ENCODE results near the gene MAPT.

The MAPT gene

DNA sequence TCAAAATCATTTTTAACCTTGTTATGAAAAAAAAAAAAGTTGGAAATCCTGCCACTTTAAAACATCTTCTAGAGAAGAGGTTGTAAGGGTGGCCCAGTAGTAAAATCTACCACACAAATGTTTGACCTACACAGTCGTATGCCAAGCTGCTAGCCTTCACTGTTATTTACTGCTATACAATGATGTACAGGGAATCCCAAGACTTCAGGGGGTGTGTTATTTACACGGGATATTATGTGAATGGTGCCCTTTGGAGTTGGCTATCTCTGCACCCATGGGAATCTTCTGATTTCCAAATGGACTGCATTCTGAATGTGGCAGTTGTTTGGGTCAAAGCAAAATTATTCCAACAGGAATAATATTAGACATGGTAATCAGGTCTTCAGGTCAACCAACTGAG is 150.6 kb downstream of the MAPT start:
- H3K79me2 ChIP-seq (ENCODE audit: insufficient read depth, low read length), result peaks cover 24% of the 10 kb centered on the region; the same call in 1 of the 2 replicates
- no peak overlapping the region for H3K27ac ChIP-seq (ENCODE audit: low read length)
- no peak overlapping the region for H3K9ac ChIP-seq (ENCODE audit: low read depth, low read length)
- no peak overlapping the region for H3K4me2 ChIP-seq (ENCODE audit: insufficient read depth, low read length)
- no peaks in the 10 kb centered on the region for H3K9me3 ChIP-seq (ENCODE audit: insufficient read depth, low read length, severe bottlenecking)
- H3K4me3 ChIP-seq (ENCODE audit: low read depth in 1 of 2, low read length in 2 of 2), result no peak overlapping the region
- DNase-seq (no peak), ATAC-seq (ENCODE audit: insufficient read depth, low read depth) (no peak)
- peaks cover 96% of the 10 kb centered on the region for H3K36me3 ChIP-seq (ENCODE audit: insufficient read depth, low read length)
- TF ChIP-seq, protein P1, sequence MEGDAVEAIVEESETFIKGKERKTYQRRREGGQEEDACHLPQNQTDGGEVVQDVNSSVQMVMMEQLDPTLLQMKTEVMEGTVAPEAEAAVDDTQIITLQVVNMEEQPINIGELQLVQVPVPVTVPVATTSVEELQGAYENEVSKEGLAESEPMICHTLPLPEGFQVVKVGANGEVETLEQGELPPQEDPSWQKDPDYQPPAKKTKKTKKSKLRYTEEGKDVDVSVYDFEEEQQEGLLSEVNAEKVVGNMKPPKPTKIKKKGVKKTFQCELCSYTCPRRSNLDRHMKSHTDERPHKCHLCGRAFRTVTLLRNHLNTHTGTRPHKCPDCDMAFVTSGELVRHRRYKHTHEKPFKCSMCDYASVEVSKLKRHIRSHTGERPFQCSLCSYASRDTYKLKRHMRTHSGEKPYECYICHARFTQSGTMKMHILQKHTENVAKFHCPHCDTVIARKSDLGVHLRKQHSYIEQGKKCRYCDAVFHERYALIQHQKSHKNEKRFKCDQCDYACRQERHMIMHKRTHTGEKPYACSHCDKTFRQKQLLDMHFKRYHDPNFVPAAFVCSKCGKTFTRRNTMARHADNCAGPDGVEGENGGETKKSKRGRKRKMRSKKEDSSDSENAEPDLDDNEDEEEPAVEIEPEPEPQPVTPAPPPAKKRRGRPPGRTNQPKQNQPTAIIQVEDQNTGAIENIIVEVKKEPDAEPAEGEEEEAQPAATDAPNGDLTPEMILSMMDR (IDR thresholded peaks at IDR 0.05; ENCODE audit: borderline replicate concordance, extremely low read depth, low read length, poor library complexity, severe bottlenecking), result no peak
- no peaks in the 10 kb centered on the region for H3K27me3 ChIP-seq (ENCODE audit: insufficient read depth, low read length, poor library complexity)
- H2AFZ ChIP-seq (ENCODE audit: low read depth, low read length), result no peak overlapping the region
- peaks cover 7% of the 10 kb centered on the region; the same call in 1 of the 2 replicates for H4K20me1 ChIP-seq (ENCODE audit: insufficient read depth, low read length)
- H3K4me1 ChIP-seq (ENCODE audit: insufficient read depth, low read length), result no peaks in the 10 kb centered on the region

DNA sequence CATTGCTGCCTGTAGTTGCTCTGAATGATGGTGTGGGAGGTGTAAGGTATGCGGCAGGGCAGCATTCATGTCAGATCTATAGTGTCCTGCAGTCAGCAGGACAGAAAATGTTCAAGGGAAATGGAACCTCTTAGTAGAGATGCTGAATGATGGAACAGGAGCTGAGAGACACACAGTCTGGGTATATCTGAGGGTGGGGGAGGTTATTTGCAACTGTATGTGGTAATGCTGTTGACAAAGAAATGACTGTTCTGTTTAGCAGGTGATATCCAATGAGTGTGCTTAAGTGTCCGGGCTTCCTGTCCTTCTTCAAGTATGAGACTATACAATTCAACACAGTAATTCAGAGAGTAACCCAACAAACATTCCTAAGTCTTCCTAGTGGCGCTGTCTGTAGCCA is 151.3 kb downstream of the MAPT start:
- Histone ChIP-seq H4K20me1 (ENCODE audit: insufficient read depth, low read length) (peaks cover 10% of the 10 kb centered on the region; the same call in 1 of the 2 replicates), H3K4me3 (ENCODE audit: low read depth in 1 of 2, low read length in 2 of 2) (no peak overlapping the region), H3K9ac (ENCODE audit: low read depth, low read length) (no peak overlapping the region), H3K4me2 (ENCODE audit: insufficient read depth, low read length) (no peak overlapping the region), H3K27me3 (ENCODE audit: insufficient read depth, low read length, poor library complexity) (no peaks in the 10 kb centered on the region), H2AFZ (ENCODE audit: low read depth, low read length) (no peak overlapping the region), H3K79me2 (ENCODE audit: insufficient read depth, low read length) (peaks cover 29% of the 10 kb centered on the region; the same call in 1 of the 2 replicates), H3K9me3 (ENCODE audit: insufficient read depth, low read length, severe bottlenecking) (no peaks in the 10 kb centered on the region), H3K4me1 (ENCODE audit: insufficient read depth, low read length) (no peaks in the 10 kb centered on the region), H3K36me3 (ENCODE audit: insufficient read depth, low read length) (peaks cover 96% of the 10 kb centered on the region), H3K27ac (ENCODE audit: low read length) (no peak overlapping the region)
- ATAC-seq (ENCODE audit: insufficient read depth, low read depth) (no peak), DNase-seq (no peak)
- TF ChIP-seq EZH2 (IDR thresholded peaks at IDR 0.05; ENCODE audit: borderline replicate concordance, low read depth, low read length, severe bottlenecking), result no peak

DNA sequence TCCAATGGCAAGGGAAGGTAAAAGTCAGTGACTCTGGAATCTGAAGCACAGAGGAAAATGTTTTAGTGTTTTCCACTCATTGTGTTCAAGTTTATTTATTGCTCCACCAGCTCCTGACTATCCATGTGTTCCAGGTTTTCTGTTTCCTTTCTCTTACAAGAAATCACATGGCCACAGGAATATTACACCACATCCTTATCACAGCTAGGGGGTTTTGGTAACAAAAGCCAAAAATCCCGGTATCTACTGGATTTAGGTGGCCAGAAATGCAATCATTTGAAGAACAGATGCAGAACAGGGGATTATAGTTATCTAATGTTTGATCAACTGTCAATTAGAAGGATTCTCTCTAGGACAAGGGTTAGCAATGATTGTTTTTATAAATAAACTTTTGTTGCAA is 152.6 kb downstream of the MAPT start:
- H3K4me1 ChIP-seq (ENCODE audit: insufficient read depth, low read length), result no peaks in the 10 kb centered on the region
- ATAC-seq (ENCODE audit: insufficient read depth, low read depth) (no peak), DNase-seq (no peak)
- no peak for TF ChIP-seq EZH2 (IDR thresholded peaks at IDR 0.05; ENCODE audit: borderline replicate concordance, low read depth, low read length, severe bottlenecking)
- TF ChIP-seq, protein P1 (IDR thresholded peaks at IDR 0.05; ENCODE audit: borderline replicate concordance, extremely low read depth, low read length, poor library complexity, severe bottlenecking), result no peak
- H4K20me1 ChIP-seq (ENCODE audit: insufficient read depth, low read length), result peaks cover 13% of the 10 kb centered on the region
- no peak overlapping the region for H2AFZ ChIP-seq (ENCODE audit: low read depth, low read length)
- no peaks in the 10 kb centered on the region for H3K27me3 ChIP-seq (ENCODE audit: insufficient read depth, low read length, poor library complexity)
- no peak overlapping the region for H3K27ac ChIP-seq (ENCODE audit: low read length)
- H3K4me3 ChIP-seq (ENCODE audit: low read depth in 1 of 2, low read length in 2 of 2), result no peak overlapping the region
- no peak overlapping the region for H3K9ac ChIP-seq (ENCODE audit: low read depth, low read length)
- H3K4me2 ChIP-seq (ENCODE audit: insufficient read depth, low read length), result no peak overlapping the region
- H3K36me3 ChIP-seq (ENCODE audit: insufficient read depth, low read length), result peaks cover 97% of the 10 kb centered on the region
- peaks cover 37% of the 10 kb centered on the region; the same call in 1 of the 2 replicates for H3K79me2 ChIP-seq (ENCODE audit: insufficient read depth, low read length)
- no peaks in the 10 kb centered on the region for H3K9me3 ChIP-seq (ENCODE audit: insufficient read depth, low read length, severe bottlenecking)

- no peak for ATAC-seq (ENCODE audit: insufficient read depth, low read depth)
- Histone ChIP-seq H3K36me3 (ENCODE audit: insufficient read depth, low read length) (peaks cover 97% of the 10 kb centered on the region), H4K20me1 (ENCODE audit: insufficient read depth, low read length) (peaks cover 16% of the 10 kb centered on the region)
Measured at GRCh38 chr17:46047398-46047797, 153.0 kb downstream of the MAPT start.

More at GRCh38 chr17:46047398-46047797, 153.0 kb downstream of the MAPT start:
- no peak overlapping the region for H3K4me2 ChIP-seq (ENCODE audit: insufficient read depth, low read length)
- TF ChIP-seq EZH2 (IDR thresholded peaks at IDR 0.05; ENCODE audit: borderline replicate concordance, low read depth, low read length, severe bottlenecking), result no peak
- TF ChIP-seq, protein P1 (IDR thresholded peaks at IDR 0.05; ENCODE audit: borderline replicate concordance, extremely low read depth, low read length, poor library complexity, severe bottlenecking), result no peak
- H3K27me3 ChIP-seq (ENCODE audit: insufficient read depth, low read length, poor library complexity), result no peaks in the 10 kb centered on the region
- no peak overlapping the region for H2AFZ ChIP-seq (ENCODE audit: low read depth, low read length)
- no peaks in the 10 kb centered on the region for H3K9me3 ChIP-seq (ENCODE audit: insufficient read depth, low read length, severe bottlenecking)
- no peak overlapping the region for H3K27ac ChIP-seq (ENCODE audit: low read length)
- peaks cover 38% of the 10 kb centered on the region; the same call in 1 of the 2 replicates for H3K79me2 ChIP-seq (ENCODE audit: insufficient read depth, low read length)
- H3K4me1 ChIP-seq (ENCODE audit: insufficient read depth, low read length), result no peaks in the 10 kb centered on the region
- H3K9ac ChIP-seq (ENCODE audit: low read depth, low read length), result no peak overlapping the region
- H3K4me3 ChIP-seq (ENCODE audit: low read depth in 1 of 2, low read length in 2 of 2), result no peak overlapping the region
- no peak for DNase-seq
